Bronchial smooth muscle cell (primary cell): Measurements from ENCODE around the gene CAPN11. TPM values are rescaled to one million over a fixed set of nuclear protein-coding genes. Genes with fewer than 3 reads are reported as not detected.

Experiments used
- total RNA-seq: library from RNA; depleted of rRNA; stranded (reverse); fragments of >200 nt; gene quantifications from 2 replicates; pipeline ENCODE4 v1.2.1, GENCODE V29; 2014

CAPN11 gene
- total RNA-seq, result under 0.01 TPM in 1 of 2 replicates, not detected in the other

DNA sequence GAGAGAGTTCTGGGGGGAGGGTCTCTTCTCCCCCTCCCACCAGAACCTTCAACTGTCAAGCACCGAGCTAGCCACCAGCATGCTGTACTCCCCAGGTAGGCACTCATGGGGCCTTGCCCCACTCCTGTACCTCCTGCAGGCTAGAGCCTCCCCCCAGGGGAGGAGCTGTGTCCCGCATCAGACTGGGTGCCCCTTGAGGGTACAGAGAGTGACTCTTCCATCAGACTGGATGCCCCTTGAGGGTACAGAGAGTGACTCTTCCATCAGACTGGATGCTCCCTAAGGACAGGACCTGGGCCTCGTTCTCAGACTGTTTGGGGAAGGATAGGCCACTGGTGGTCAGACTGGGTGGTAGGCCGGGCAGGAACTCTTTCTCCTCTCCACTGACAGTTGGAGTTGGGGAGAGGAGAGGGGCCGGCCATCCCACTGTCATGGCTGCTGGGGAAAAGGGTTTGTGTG is at the start of gene CAPN11:
Gene CAPN11, plus strand, starts transcription at position 51 of the 459 bp plus-strand sequence. Its CDS starts 29 bp downstream, at position 80.

DNA sequence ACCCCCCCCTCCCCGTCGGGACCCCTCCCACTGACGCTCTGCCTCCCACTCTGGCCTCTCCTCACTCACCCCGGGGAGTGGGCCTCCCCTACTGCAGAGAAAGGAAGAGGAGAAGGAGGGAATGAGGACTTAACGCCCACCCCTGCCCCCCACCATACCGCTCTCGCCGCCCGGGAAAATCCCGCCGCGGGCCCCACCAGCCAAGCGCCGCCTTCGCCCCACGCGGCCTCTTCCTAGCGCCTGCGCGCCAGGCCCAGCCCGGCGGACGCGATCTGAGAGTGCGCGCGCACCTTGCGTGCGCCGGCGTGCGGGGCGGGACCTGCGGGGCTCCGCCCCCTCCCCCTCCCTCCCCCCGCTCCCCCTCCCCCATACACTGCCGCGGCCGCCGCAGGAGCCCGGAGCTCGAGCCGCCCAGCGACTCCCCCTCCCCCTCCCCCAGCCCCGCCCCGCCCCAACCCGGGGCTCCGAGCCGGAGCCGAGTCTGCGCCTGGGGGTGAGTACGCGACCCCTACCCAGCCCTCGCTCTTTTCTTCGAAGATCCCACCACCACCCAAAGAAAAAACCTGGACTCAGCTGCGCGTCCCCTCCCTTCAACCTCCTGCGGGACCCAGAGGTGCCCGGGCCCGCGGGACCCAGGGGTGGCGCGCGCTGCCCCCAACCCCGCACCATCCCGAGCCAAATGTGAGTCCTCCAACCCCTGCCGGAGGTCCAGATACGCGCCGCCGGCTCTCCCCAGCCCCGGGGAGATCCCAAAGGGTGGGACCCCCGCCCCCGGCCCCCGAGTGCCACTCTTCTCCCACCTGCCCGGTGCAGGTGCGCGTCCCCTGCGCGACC is 31.2 kb upstream of the CAPN11 start, which contains the start of the genes MRPL14 and TMEM63B:
Gene MRPL14, minus strand, starts transcription at position 267 of the 834 bp plus-strand sequence. CDS start 10,841 bp downstream, outside the sequence.
Gene TMEM63B, plus strand, starts transcription at position 369 of the 834 bp plus-strand sequence. CDS start 7,031 bp downstream, outside the sequence.

DNA sequence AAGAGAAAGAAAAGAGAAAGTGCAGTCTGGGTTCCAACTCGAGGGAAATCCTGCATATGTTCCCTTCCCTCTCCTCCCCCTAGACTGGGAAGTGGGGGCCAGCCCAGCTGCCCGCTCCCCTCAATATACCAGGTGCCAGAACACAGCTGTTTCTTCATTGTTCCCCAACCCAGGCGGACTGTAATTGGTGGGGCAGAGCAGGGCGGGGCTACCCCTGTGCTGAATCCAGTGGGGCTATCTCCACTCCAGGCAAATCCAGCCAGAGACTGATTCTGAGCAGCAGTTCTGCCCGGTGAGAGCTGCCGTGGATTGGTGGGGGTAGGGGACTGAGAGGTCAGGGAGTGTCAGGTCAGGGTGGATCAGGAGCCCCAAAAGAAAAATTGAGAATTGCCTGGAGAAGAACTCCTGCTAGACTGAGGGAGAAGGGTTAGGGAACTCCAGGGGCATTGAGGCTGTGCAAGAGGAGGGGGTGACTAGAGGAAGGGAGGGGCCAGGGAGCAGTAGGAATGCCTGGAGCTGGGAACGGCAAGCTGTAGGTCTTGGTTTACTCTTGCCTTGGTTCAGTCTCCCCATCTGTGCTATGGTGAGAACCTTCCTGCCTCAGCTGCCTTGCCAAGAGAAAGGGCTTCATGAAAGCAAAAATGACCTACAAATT is 58.2 kb downstream of the CAPN11 start, which contains the start of gene MYMX:
Gene MYMX, plus strand, starts transcription at position 250 of the 655 bp plus-strand sequence. CDS start 546 bp downstream, outside the sequence.

DNA sequence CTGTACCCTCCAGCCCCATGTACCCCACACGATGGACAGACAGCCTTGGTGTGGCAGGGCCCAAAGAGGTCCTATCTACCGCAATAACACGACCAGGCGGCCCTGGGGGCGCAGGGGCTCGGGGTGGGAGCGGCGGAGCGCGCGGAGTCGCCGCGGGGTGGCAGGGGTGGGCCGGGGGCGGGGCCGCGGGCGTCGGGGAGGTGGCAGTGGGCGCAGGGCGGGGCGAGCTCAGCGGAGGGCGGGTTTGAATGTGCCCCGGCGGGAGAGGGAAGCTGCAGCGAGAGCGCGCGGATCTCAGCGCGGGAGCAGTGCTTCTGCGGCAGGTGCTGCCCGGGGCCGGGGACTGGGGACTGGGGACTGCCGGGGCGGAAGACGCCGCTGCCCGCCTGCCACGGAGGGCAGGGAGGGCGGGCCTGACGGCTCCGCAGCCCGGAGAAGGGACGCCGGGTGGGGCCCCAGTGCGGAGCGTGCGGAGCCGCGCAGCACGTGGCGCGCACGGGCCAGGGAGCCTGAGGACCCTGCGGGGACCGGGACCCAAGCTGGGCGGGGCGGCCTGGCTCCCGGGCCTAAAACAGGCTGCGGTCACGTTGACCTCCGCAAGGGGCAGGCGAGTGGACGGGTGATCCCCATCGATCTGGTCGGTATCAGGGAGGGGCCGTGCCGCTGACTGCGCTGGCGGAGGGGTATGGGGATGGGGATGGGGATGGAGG is 64.9 kb downstream of the CAPN11 start, which contains the start of gene SLC29A1:
Gene SLC29A1, plus strand, starts transcription at position 277 of the 710 bp plus-strand sequence. CDS start 3,719 bp downstream, outside the sequence.

Other genes starting within 250 kb of the CAPN11 start
- 31.3 and 54.1 TPM in 2 replicates for gene MRPL14, start 31.4 kb upstream of the CAPN11 start, total RNA-seq
- gene TMEM63B, start 31.3 kb upstream of the CAPN11 start, total RNA-seq, result 17.5 and 24.8 TPM in 2 replicates
- not detected in 2 replicates for gene MYMX, start 58.1 kb downstream of the CAPN11 start, total RNA-seq
- gene SLC29A1, start 64.8 kb downstream of the CAPN11 start, total RNA-seq, result 3.2 and 4.7 TPM in 2 replicates
- gene HSP90AB1, start 88.3 kb downstream of the CAPN11 start, total RNA-seq, result 289 and 353 TPM in 2 replicates
- gene SLC35B2, start 98.7 kb downstream of the CAPN11 start, total RNA-seq, result 55.2 and 80.9 TPM in 2 replicates
- gene NFKBIE, start 106.7 kb downstream of the CAPN11 start, total RNA-seq, result 3.3 TPM in 2 replicates
- under 0.01 TPM in 2 replicates for gene TMEM151B, start 111.6 kb downstream of the CAPN11 start, total RNA-seq
- 16.2 and 24.6 TPM in 2 replicates for gene AARS2, start 154.5 kb downstream of the CAPN11 start, total RNA-seq
- 0.16 TPM in 1 of 2 replicates, not detected in the other for gene SPATS1, start 183.8 kb downstream of the CAPN11 start, total RNA-seq
- gene CDC5L, start 228.9 kb downstream of the CAPN11 start, total RNA-seq, result 15.3 and 18.4 TPM in 2 replicates